Measurements from ENCODE around the gene FAM83F.

GRCh38 chr22:40050258-40050657 lies 55.5 kb downstream of the FAM83F start:
- TF ChIP-seq POLR2A (IDR thresholded peaks at IDR 0.05) (no peak), CTCF (IDR thresholded peaks at IDR 0.05) (no peak)
